K562 (cell line): Measurements from ENCODE around the gene NTRK1. TPM values are rescaled to one million over a fixed set of nuclear protein-coding genes. Genes with fewer than 3 reads are reported as not detected.

Experiments
- ATAC-seq: fragments of 200-7000 bp; cut with Tn5 transposase; 3 replicates; pipeline ENCODE4 v1.9.1; 2020; ENCODE audit warnings: moderate library complexity
- BruUV-seq: library from RNA; stranded (reverse); fragments of 400-500 nt; replicated peaks from 2 replicates; lab custom pipeline; 2021; lab: Mats Ljungman, UMichigan
- CTCF ChIA-PET: fragments of 300-600 bp; formaldehyde crosslinking; extraction: SDS; loops from one replicate; lab custom pipeline; 2021; ENCODE audit warnings: low intra/inter-chr PET ratio; lab: Yijun Ruan, JAX
- POLR2A ChIA-PET: fragments of 300-600, 350-650 bp; sonication (Branson Sonifier 250); formaldehyde crosslinking; extraction: SDS; loops from one replicate; lab custom pipeline; 2021; ENCODE audit warnings: antibody characterized with exemption, inconsistent platforms; lab: Yijun Ruan, JAX
- DNase-seq, 4 experiments: peaks; one replicate each; pipeline versions ENCODE4 v3.0.0 to v3.0.0-alpha.2; 2011 to 2018; ENCODE audit warnings: low spot score in 3 of 4, mixed read lengths in 3 of 4; ENCODE audit errors: extremely low read depth in 1 of 4
- FAIRE-seq: peaks from 2 replicates; lab custom pipeline; 2011; peaks lifted over from hg19 to GRCh38; lab: Jason Lieb, UNC
- H2AFZ ChIP-seq: 2 replicates; pipeline ENCODE4 v1.6.0; 2011; ENCODE audit warnings: low read depth, low read length, control low read depth, inconsistent platforms
- H3K27ac ChIP-seq: fragments of 200-600 bp; 3 replicates; pipeline ENCODE4 v1.8.0; 2011; ENCODE audit warnings: low read depth, mild to moderate bottlenecking, control low read depth, inconsistent platforms, low read length, moderate library complexity, mixed read lengths; ENCODE audit errors: extremely low read depth
- H3K27me3 ChIP-seq, 2 experiments: fragments of 300-600 bp in 1 of 2; 2 replicates in 1 of 2; 3 replicates in 1 of 2; pipeline versions ENCODE4 v1.6.0 to v1.8.0; 2011; ENCODE audit warnings: inconsistent platforms in 2 of 2, low read length in 2 of 2, mild to moderate bottlenecking in 1 of 2, mixed read lengths in 1 of 2, moderate library complexity in 1 of 2; ENCODE audit not compliant: control insufficient read depth in 2 of 2, insufficient read depth in 2 of 2
- H3K36me3 ChIP-seq: fragments of 300-600 bp; 3 replicates; pipeline ENCODE4 v1.8.0; 2011; ENCODE audit warnings: mild to moderate bottlenecking, low read length, inconsistent platforms; ENCODE audit not compliant: control insufficient read depth, insufficient read depth
- H3K4me1 ChIP-seq, 2 experiments: fragments of 200-600 bp in 1 of 2; replicated peaks in 1 of 2; 2 replicates in 1 of 2; 3 replicates in 1 of 2; pipeline versions ENCODE4 v1.5.1 to v1.8.0; 2011; ENCODE audit warnings: inconsistent platforms in 2 of 2, low read length in 2 of 2, mild to moderate bottlenecking in 1 of 2, mixed read lengths in 1 of 2, moderate library complexity in 1 of 2; ENCODE audit not compliant: control insufficient read depth in 2 of 2, insufficient read depth in 2 of 2
- H3K4me2 ChIP-seq: 2 replicates; pipeline ENCODE4 v1.6.1; 2011; ENCODE audit warnings: low read length, control low read depth, inconsistent platforms, mixed read lengths; ENCODE audit not compliant: insufficient read depth
- H3K4me3 ChIP-seq: fragments of 200-600 bp; sonication (generic), shearing (Covaris generic); 2 replicates; pipeline ENCODE4 v1.5.1; 2016; ENCODE audit warnings: control low read depth, inconsistent platforms
- H3K79me2 ChIP-seq: fragments of 200-600 bp; 3 replicates; pipeline ENCODE4 v1.8.0; 2011; ENCODE audit warnings: low read length, inconsistent platforms; ENCODE audit not compliant: control insufficient read depth, insufficient read depth
- H3K9ac ChIP-seq, 2 experiments: 2 replicates each; pipeline versions ENCODE4 v1.6.0 to v1.6.1; 2011; ENCODE audit warnings: low read depth in 2 of 2, low read length in 2 of 2, control low read depth in 1 of 2, inconsistent platforms in 1 of 2, mild to moderate bottlenecking in 1 of 2, mixed read lengths in 1 of 2; ENCODE audit not compliant: insufficient read depth in 1 of 2
- H3K9me1 ChIP-seq: one replicate; pipeline ENCODE4 v1.6.0; 2011; ENCODE audit warnings: inconsistent platforms, mild to moderate bottlenecking, low read length, moderate library complexity; ENCODE audit not compliant: control insufficient read depth, insufficient read depth
- H3K9me3 ChIP-seq: replicated peaks from 2 replicates; pipeline ENCODE4 v1.5.1; 2011; ENCODE audit warnings: low read depth, low read length, inconsistent platforms; ENCODE audit not compliant: control insufficient read depth, insufficient read depth
- H4K20me1 ChIP-seq: replicated peaks from 2 replicates; pipeline ENCODE4 v1.6.1; 2011; ENCODE audit warnings: low read length, inconsistent platforms, mixed read lengths; ENCODE audit not compliant: control insufficient read depth, insufficient read depth
- BRCA1 ChIP-seq, 2 experiments: fragments of 450-650 bp in 1 of 2; sonication (generic) in 1 of 2; formaldehyde crosslinking in 1 of 2; IDR thresholded peaks; 2 replicates each; pipeline versions ENCODE4 v1.5.0 to v1.6.1; 2017 to 2020; ENCODE audit warnings: mild to moderate bottlenecking in 1 of 2, missing genetic modification reagents in 1 of 2
- C11orf30 ChIP-seq: fragments of 450-650 bp; IDR thresholded peaks from 2 replicates; pipeline ENCODE4 v1.6.1; 2016; ENCODE audit warnings: low read depth, mild to moderate bottlenecking
- CTBP1 ChIP-seq: fragments of 450-650 bp; IDR thresholded peaks from 2 replicates; pipeline ENCODE4 v1.6.1; 2016; ENCODE audit warnings: borderline replicate concordance
- ETS1 ChIP-seq: conservative IDR thresholded peaks from 2 replicates; pipeline ENCODE4 v1.6.1; 2011; ENCODE audit warnings: low read depth, mild to moderate bottlenecking, low read length; ENCODE audit not compliant: control insufficient read depth
- HIVEP1 ChIP-seq: fragments of 250-450 bp; sonication (Bioruptor Pico); IDR thresholded peaks from 2 replicates; pipeline ENCODE4 v1.4.0; 2020; ENCODE audit warnings: mild to moderate bottlenecking
- HNRNPL ChIP-seq: fragments of 200-400 bp; formaldehyde crosslinking; IDR thresholded peaks from 2 replicates; pipeline ENCODE4 v1.6.1; 2017; ENCODE audit warnings: low read depth, mild to moderate bottlenecking, low read length
- IRF2 ChIP-seq: sonication (generic); formaldehyde crosslinking; IDR thresholded peaks from 2 replicates; pipeline ENCODE4 v1.8.1; 2022; ENCODE audit warnings: mild to moderate bottlenecking, missing genetic modification reagents
- MNT ChIP-seq, 2 experiments: fragments of 450-650 bp; conservative IDR thresholded peaks; 2 replicates each; pipeline ENCODE4 v1.6.1; 2017; ENCODE audit warnings: mild to moderate bottlenecking in 2 of 2, moderate library complexity in 2 of 2
- RBBP5 ChIP-seq: fragments of 200-600 bp; sonication (generic); IDR thresholded peaks from 2 replicates; pipeline ENCODE4 v1.6.1; 2012; ENCODE audit warnings: borderline replicate concordance, mild to moderate bottlenecking, low read length, control low read depth, inconsistent platforms; ENCODE audit not compliant: insufficient read depth, poor library complexity, severe bottlenecking
- SPI1 ChIP-seq: IDR thresholded peaks from 2 replicates; pipeline ENCODE4 v1.6.1; 2011; ENCODE audit warnings: low read depth, low read length, control low read depth, borderline replicate concordance
- TFAP4 ChIP-seq: sonication (generic); formaldehyde crosslinking; IDR thresholded peaks from 2 replicates; pipeline ENCODE4 v1.8.0; 2022; ENCODE audit warnings: missing genetic modification reagents, mild to moderate bottlenecking, moderate library complexity, borderline replicate concordance
- ZFP1 ChIP-seq: fragments of 450-650 bp; formaldehyde crosslinking; IDR thresholded peaks from 2 replicates; pipeline ENCODE4 v1.4.0; 2020; ENCODE audit warnings: mild to moderate bottlenecking, mixed read lengths
- ZNF23 ChIP-seq: fragments of 250-450 bp; sonication (Bioruptor Pico); IDR thresholded peaks from 2 replicates; pipeline ENCODE4 v1.4.0; 2020; ENCODE audit warnings: mild to moderate bottlenecking
- ZNF232 ChIP-seq: sonication (generic); formaldehyde crosslinking; IDR thresholded peaks from 2 replicates; pipeline ENCODE4 v1.8.0; 2022; ENCODE audit warnings: mild to moderate bottlenecking, missing genetic modification reagents
- ZNF696 ChIP-seq: fragments of 250-450 bp; sonication (Bioruptor Pico); conservative IDR thresholded peaks from 2 replicates; pipeline ENCODE4 v1.4.0; 2020; ENCODE audit warnings: mild to moderate bottlenecking, moderate library complexity
- ZNF830 ChIP-seq: fragments of 250-450 bp; sonication (Bioruptor Pico); IDR thresholded peaks from 2 replicates; pipeline ENCODE4 v1.5.0; 2021; ENCODE audit warnings: mild to moderate bottlenecking
- WGBS: fragments of 100-300 bp; shearing (Covaris generic); methylation state at CpG from one replicate; pipeline ENCODE4 v1.1.6; 2016; ENCODE audit warnings: low coverage, mixed read lengths; ENCODE audit not compliant: insufficient coverage; ENCODE audit errors: missing lambda C conversion rate; 5-methylcytosine and 5-hydroxymethylcytosine counted together
- in situ Hi-C: fragments of 300-500 bp; cut with MboI; formaldehyde crosslinking; loops from 4 replicates; pipeline ENCODE4 v1.15.0; 2018; ENCODE audit warnings: inconsistent platforms, mixed read lengths
- intact Hi-C: fragments of 100-400 bp; cut with micrococcal nuclease; formaldehyde crosslinking; loops from 2 replicates; pipeline ENCODE4 v1.14.2; 2022
- polyA plus RNA-seq, 8 experiments: library from polyadenylated mRNA; depleted of rRNA in 4 of 8; stranded (reverse) in 5 of 8; unstranded in 3 of 8; fragments of >200 nt; fragmentation: Nextera tagmentation in 2 of 8; fragmentation: Illumina TruSeq in 1 of 8; extraction: Ambion mirVana in 2 of 8; extraction: Trizol in 1 of 8; gene quantifications; 2 replicates each; pipeline versions ENCODE4 v1.2.1 to v1.2.3, GENCODE V29; 2011 to 2014; ENCODE audit warnings: inconsistent platforms in 1 of 8, missing spikeins in 1 of 8
- total RNA-seq, 7 experiments: library from RNA; depleted of rRNA in 6 of 7; stranded (reverse); fragments of >200 nt in 6 of 7; fragmentation: Illumina TruSeq in 2 of 7; extraction: Trizol in 2 of 7; gene quantifications; 2 replicates each; pipeline versions ENCODE4 v1.2.1 to v1.2.3, GENCODE V29; 2011 to 2021; ENCODE audit warnings: low replicate concordance in 1 of 7

The NTRK1 gene
- total and polyA plus RNA-seq, 9 of the 15 experiments (the other 6 are each of a cell fraction or from before 2014, with no cell fraction given) = 0.46 to 30.0 (median 7.9) TPM

GRCh38 chr1:156912861-156913808 is 52.5 kb downstream of the NTRK1 start:
- CTCF ChIA-PET = no interaction called here
- 12% methylated on average over 21 of the region's 24 CpGs for WGBS
- no peak for TF ChIP-seq C11orf30
- no peak for TF ChIP-seq ZNF696
- TF ChIP-seq RBBP5 = peak; percentile 26
- TF ChIP-seq ZNF23 = no peak
- TF ChIP-seq ETS1 = no peak
- no peak for TF ChIP-seq ZFP1
- TF ChIP-seq BRCA1 (IDR thresholded peaks at IDR 0.05) = no peak
- TF ChIP-seq BRCA1 (CRISPR knock-in tag; IDR thresholded peaks at IDR 0.05) = no peak
- no peak for TF ChIP-seq ZNF830 (CRISPR knock-in tag)
- peak in 1 of 2 experiments; percentile 27; a peak in 1 of 4 replicates for TF ChIP-seq MNT (conservative IDR thresholded peaks at IDR 0.05)
- no peak for TF ChIP-seq IRF2 (CRISPR knock-in tag)
- peak; percentile 64; the same call in 1 of the 2 replicates for TF ChIP-seq TFAP4 (CRISPR knock-in tag)
- peak; percentile 39; the same call in 1 of the 2 replicates for TF ChIP-seq CTBP1
- 0 out of 2 replicates have a peak, but pooled peaks have one; percentile 46 for TF ChIP-seq ZNF232 (CRISPR knock-in tag)
- peak; percentile 20; the same call in 1 of the 2 replicates for TF ChIP-seq SPI1
- 0 out of 2 replicates have a peak, but pooled peaks have one; percentile 28 for TF ChIP-seq HNRNPL
- TF ChIP-seq HIVEP1 = no peak

More at GRCh38 chr1:156912861-156913808, 52.5 kb downstream of the NTRK1 start:
- no peaks in the 10 kb centered on the region for H3K27me3 ChIP-seq
- H3K36me3 ChIP-seq = peaks cover 6% of the 10 kb centered on the region
- peak; percentile 70 for ATAC-seq
- intact Hi-C loops = no loop called here
- H4K20me1 ChIP-seq = no peaks in the 10 kb centered on the region
- peak overlapping the region; percentile 82 for H2AFZ ChIP-seq
- in situ Hi-C loops = no loop called here
- no TSS peak for BruUV-seq
- peak; percentile 59 to 86 (median 70) for DNase-seq
- H3K4me2 ChIP-seq = peak overlapping the region; percentile 93
- H3K4me1 ChIP-seq = peaks cover 42 to 55% of the 10 kb centered on the region in 2 experiments
- no peaks in the 10 kb centered on the region for H3K9me1 ChIP-seq
- peak overlapping the region; percentile 61 for H3K27ac ChIP-seq
- H3K4me3 ChIP-seq = peak overlapping the region; percentile 50
- POLR2A ChIA-PET = interaction anchor here (0.5 to 2.0 kb wide), 6 partner anchors 9 to 298 kb away, joined by 3 to 7 read pairs (median 4); partner anchors contain the start of genes ISG20L2 and METTL25B
- peak; percentile 84 for FAIRE-seq
- peak overlapping the region; percentile 80 to 88 for H3K9ac ChIP-seq
- H3K79me2 ChIP-seq = peaks cover 23% of the 10 kb centered on the region
- peaks cover 3% of the 10 kb centered on the region; the same call in 1 of the 2 replicates for H3K9me3 ChIP-seq
